Calu3 (cell line): ENCODE data around the gene PDE9A. TPM values are rescaled to one million over a fixed set of nuclear protein-coding genes. Genes with fewer than 3 reads are reported as not detected.

Experiments used
- BruUV-seq: library from RNA; stranded (reverse); fragments of 400-500 nt; replicated peaks from 2 replicates; lab custom pipeline; 2021; lab: Mats Ljungman, UMichigan
- CTCF ChIA-PET: fragments of 300-600 bp; sonication (Branson Sonifier 250); formaldehyde crosslinking; loops from one replicate; lab custom pipeline; 2022; ENCODE audit warnings: antibody characterized with exemption; lab: Charles Lee
- DNase-seq: peaks from one replicate; pipeline ENCODE4 v3.0.0; 2022
- H3K27ac Mint-ChIP-seq: one replicate; pipeline ENCODE4 v1.8.0; 2022; ENCODE audit warnings: mixed read lengths; ENCODE audit not compliant: unreplicated experiment
- H3K27me3 Mint-ChIP-seq: one replicate; pipeline ENCODE4 v1.8.0; 2022; ENCODE audit warnings: mixed read lengths; ENCODE audit not compliant: unreplicated experiment
- H3K36me3 Mint-ChIP-seq: one replicate; pipeline ENCODE4 v1.8.0; 2022; ENCODE audit warnings: mild to moderate bottlenecking, moderate library complexity, mixed read lengths; ENCODE audit not compliant: insufficient read depth, unreplicated experiment
- H3K4me1 Mint-ChIP-seq: one replicate; pipeline ENCODE4 v1.8.0; 2022; ENCODE audit warnings: mild to moderate bottlenecking, low read depth, mixed read lengths; ENCODE audit not compliant: unreplicated experiment
- H3K4me3 Mint-ChIP-seq: one replicate; pipeline ENCODE4 v1.8.0; 2022; ENCODE audit warnings: mild to moderate bottlenecking, low read depth, moderate library complexity, mixed read lengths; ENCODE audit not compliant: unreplicated experiment
- H3K9me3 Mint-ChIP-seq: one replicate; pipeline ENCODE4 v1.8.0; 2022; ENCODE audit warnings: low read depth, mixed read lengths; ENCODE audit not compliant: unreplicated experiment
- CTCF ChIP-seq: fragments of 200-600 bp; IDR thresholded peaks from one replicate; pipeline ENCODE4 v1.8.0; 2022; ENCODE audit warnings: antibody characterized with exemption; ENCODE audit not compliant: unreplicated experiment
- intact Hi-C: fragments of 100-400 bp; cut with micrococcal nuclease; formaldehyde crosslinking; loops from one replicate; pipeline ENCODE4 v1.10.0; 2022; ENCODE audit not compliant: unreplicated experiment
- total RNA-seq: library from RNA; stranded (reverse); gene quantifications from 2 replicates; pipeline ENCODE4 v1.2.3, GENCODE V29; 2022

Gene PDE9A
- total RNA-seq, 1 experiment from 2014 or later: 10.9 TPM

- Mint-ChIP-seq H3K9me3 (no peaks in the 10 kb centered on the region), H3K4me3 (peak overlapping the region; percentile 66), H3K27me3 (peaks cover 13% of the 10 kb centered on the region), H3K27ac (no peak overlapping the region), H3K36me3 (peaks cover 11% of the 10 kb centered on the region), H3K4me1 (peaks cover 19% of the 10 kb centered on the region)
- no TSS peak for BruUV-seq
- TF ChIP-seq CTCF: peak; percentile 46
- peak; percentile 74 for DNase-seq
- CTCF ChIA-PET: interaction anchor here (0.7 to 2.6 kb wide), 4 partner anchors 10 to 78 kb away, joined by 3 to 10 read pairs (median 4); no protein-coding TSS in a partner anchor
- intact Hi-C loops: loop anchor here (5.0 kb wide), 2 partner anchors 45 to 180 kb away; no protein-coding TSS in a partner anchor
Observed at GRCh38 chr21:42652527-42653230, 742 bp upstream of the PDE9A start.

- TF ChIP-seq CTCF: no peak
- DNase-seq: peak; percentile 21
- Mint-ChIP-seq H3K4me1 (peaks cover 19% of the 10 kb centered on the region), H3K36me3 (peaks cover 11% of the 10 kb centered on the region), H3K9me3 (no peaks in the 10 kb centered on the region), H3K27me3 (peaks cover 8% of the 10 kb centered on the region), H3K4me3 (peak overlapping the region; percentile 66), H3K27ac (peak overlapping the region; percentile 23)
- BruUV-seq: TSS peak; percentile 54
- intact Hi-C loops: loop anchor here (5.0 kb wide), 2 partner anchors 47 to 178 kb away; no protein-coding TSS in a partner anchor
- CTCF ChIA-PET: interaction anchor here (0.5 to 1.4 kb wide), 5 partner anchors 11 to 157 kb away, joined by 3 to 10 read pairs (median 3); no protein-coding TSS in a partner anchor
Observed at GRCh38 chr21:42654179-42654912, 925 bp downstream of the PDE9A start.

- no peak for DNase-seq
- Mint-ChIP-seq H3K4me1 (peaks cover 19% of the 10 kb centered on the region), H3K9me3 (no peaks in the 10 kb centered on the region), H3K27me3 (no peaks in the 10 kb centered on the region), H3K36me3 (peaks cover 11% of the 10 kb centered on the region), H3K27ac (peak overlapping the region; percentile 23), H3K4me3 (peak overlapping the region; percentile 66)
- CTCF ChIA-PET: interaction anchor here (1.1 to 1.4 kb wide), 3 partner anchors 10 to 79 kb away, joined by 3 to 10 read pairs (median 6); no protein-coding TSS in a partner anchor
- TF ChIP-seq CTCF: no peak
- BruUV-seq: no TSS peak
- intact Hi-C loops: loop anchor here (5.0 kb wide), 2 partner anchors 48 to 177 kb away; no protein-coding TSS in a partner anchor
Observed at GRCh38 chr21:42654913-42655795, 1.7 kb downstream of the PDE9A start.
